Upper lobe of left lung (tissue), 6 donors: ENCODE measurements around the gene GRIN2A. TPM values are rescaled to one million over a fixed set of nuclear protein-coding genes. Genes with fewer than 3 reads are reported as not detected.

Experiments
- ATAC-seq, 2 donors: fragments of 200-7000 bp; cut with Tn5 transposase; one replicate each; pipeline ENCODE4 v1.9.1; 2022; ENCODE audit warnings: mild to moderate bottlenecking in 2 of 2, moderate library complexity in 2 of 2; ENCODE audit not compliant: low FRiP score in 2 of 2
- DNase-seq, 2 donors: peaks; one replicate each; pipeline ENCODE4 v3.0.0-alpha.2; 2019 to 2020
- H3K27ac ChIP-seq, 4 donors: fragments of 200-600 bp; sonication (generic); one replicate each; pipeline ENCODE4 v1.5.1; 2016 to 2019
- H3K27me3 ChIP-seq, 4 donors: fragments of 200-600 bp; sonication (generic); one replicate each; pipeline ENCODE4 v1.5.1; 2017 to 2019
- H3K36me3 ChIP-seq, 4 donors: fragments of 200-600 bp; sonication (generic); one replicate each; pipeline ENCODE4 v1.5.1; 2016 to 2019
- H3K4me1 ChIP-seq, 4 donors: fragments of 200-600 bp; sonication (generic); one replicate each; pipeline ENCODE4 v1.5.1; 2018 to 2019
- H3K4me3 ChIP-seq, 4 donors: fragments of 200-600 bp; sonication (generic); one replicate each; pipeline ENCODE4 v1.5.1; 2017 to 2019; ENCODE audit warnings: mild to moderate bottlenecking in 2 of 4, moderate library complexity in 1 of 4
- H3K9me3 ChIP-seq, 4 donors: fragments of 200-600 bp; sonication (generic); one replicate each; pipeline ENCODE4 v1.5.1; 2018 to 2019
- CTCF ChIP-seq, 6 experiments: fragments of 450-650 bp in 4 of 6; fragments of 200-600 bp in 2 of 6; sonication (generic) in 2 of 6; IDR thresholded peaks; one replicate each; pipeline ENCODE4 v1.5.1; 2016 to 2019; ENCODE audit warnings: antibody characterized with exemption in 6 of 6
- EP300 ChIP-seq, 4 donors: sonication (generic); formaldehyde crosslinking; IDR thresholded peaks; one replicate each; pipeline ENCODE4 v1.5.1; 2017; ENCODE audit warnings: antibody characterized with exemption in 4 of 4, control low read depth in 2 of 4
- POLR2A ChIP-seq, 4 donors: fragments of 450-650 bp; IDR thresholded peaks; one replicate each; pipeline ENCODE4 v1.5.1; 2016 to 2017; ENCODE audit warnings: antibody characterized with exemption in 4 of 4, mild to moderate bottlenecking in 2 of 4
- POLR2AphosphoS5 ChIP-seq, 2 donors: sonication (generic); formaldehyde crosslinking; IDR thresholded peaks; one replicate each; pipeline ENCODE4 v1.5.1; 2017; ENCODE audit warnings: antibody characterized with exemption in 2 of 2
- WGBS, 2 donors: methylation state at CpG; one replicate each; pipeline ENCODE4 v1.1.5; 2017 to 2018; 5-methylcytosine and 5-hydroxymethylcytosine counted together
- total RNA-seq, 6 donors: library from RNA; depleted of rRNA in 4 of 6; stranded (reverse); fragments of >200 nt in 4 of 6; gene quantifications; one replicate each; pipeline versions ENCODE4 v1.1.0 to v1.2.1, GENCODE V29; 2016 to 2021
- donor health status: DM: no; HTN: no; CAD: no; lungs with moderate emphysema.
- donor health status: DM: no; HTN: yes; CAD: no; lungs with severe emphysema.

Gene GRIN2A
- total RNA-seq, 6 donors from 2014 or later, result 0.11 to 0.57 (median 0.30) TPM; not detected in 3

GRCh38 chr16:10126686-10127085 lies 55.5 kb downstream of the GRIN2A start:
- H3K9me3 ChIP-seq, result no peaks in the 10 kb centered on the region

GRCh38 chr16:10123141-10123540 lies 59.1 kb downstream of the GRIN2A start:
- Histone ChIP-seq H3K27ac (no peak overlapping the region), H3K36me3 (no peaks in the 10 kb centered on the region), H3K4me3 (no peak overlapping the region), H3K4me1 (no peaks in the 10 kb centered on the region), H3K27me3 (no peaks in the 10 kb centered on the region), H3K9me3 (no peaks in the 10 kb centered on the region)
- ATAC-seq (no peak), DNase-seq (no peak)
- WGBS, 2 donors, result 70 to 73% methylated on average over 5 of the region's 5 CpGs
- no peak for TF ChIP-seq POLR2AphosphoS5 (IDR thresholded peaks at IDR 0.05)
- TF ChIP-seq POLR2A (IDR thresholded peaks at IDR 0.05), result no peak
- no peak for TF ChIP-seq EP300 (IDR thresholded peaks at IDR 0.05)
- TF ChIP-seq CTCF (IDR thresholded peaks at IDR 0.05), result no peak

More at GRCh38 chr16:10126686-10127085, 55.5 kb downstream of the GRIN2A start:
- peak in 1 of 2 donors; percentile 61 for ATAC-seq
- H3K4me1 ChIP-seq, result no peaks in the 10 kb centered on the region
- no peak for TF ChIP-seq POLR2A (IDR thresholded peaks at IDR 0.05)
- no peak for TF ChIP-seq CTCF (IDR thresholded peaks at IDR 0.05)
- no peak for TF ChIP-seq EP300 (IDR thresholded peaks at IDR 0.05)
- TF ChIP-seq POLR2AphosphoS5 (IDR thresholded peaks at IDR 0.05), result no peak
- H3K27me3 ChIP-seq, result no peaks in the 10 kb centered on the region
- no peaks in the 10 kb centered on the region for H3K36me3 ChIP-seq
- no peak for DNase-seq
- H3K27ac ChIP-seq, result no peak overlapping the region
- no peak overlapping the region for H3K4me3 ChIP-seq
- WGBS, 2 donors, result 61 to 63% methylated on average over 3 of the region's 3 CpGs

GRCh38 chr16:10122546-10122945 lies 59.7 kb downstream of the GRIN2A start:
- no peaks in the 10 kb centered on the region for H3K4me1 ChIP-seq
- H3K27me3 ChIP-seq, result no peaks in the 10 kb centered on the region
- H3K27ac ChIP-seq, result no peak overlapping the region
- no peaks in the 10 kb centered on the region for H3K9me3 ChIP-seq
- H3K36me3 ChIP-seq, result no peaks in the 10 kb centered on the region
- TF ChIP-seq POLR2A (IDR thresholded peaks at IDR 0.05) (no peak), POLR2AphosphoS5 (IDR thresholded peaks at IDR 0.05) (no peak)
- no peak overlapping the region for H3K4me3 ChIP-seq
- DNase-seq, result no peak
- no peak for ATAC-seq
- WGBS, 2 donors, result 14 to 18% methylated on average over 6 of the region's 6 CpGs

- no peak for ATAC-seq
- TF ChIP-seq CTCF (IDR thresholded peaks at IDR 0.05) (no peak), POLR2A (IDR thresholded peaks at IDR 0.05) (no peak), EP300 (IDR thresholded peaks at IDR 0.05) (no peak), POLR2AphosphoS5 (IDR thresholded peaks at IDR 0.05) (no peak)
- 73% methylated on average over 5 of the region's 5 CpGs for WGBS, 2 donors
Observed at GRCh38 chr16:10121897-10122425, 60.3 kb downstream of the GRIN2A start.

GRCh38 chr16:10121491-10121890 lies 60.7 kb downstream of the GRIN2A start:
- ATAC-seq, result no peak

More at GRCh38 chr16:10121897-10122425, 60.3 kb downstream of the GRIN2A start:
- Histone ChIP-seq H3K4me3 (no peak overlapping the region), H3K36me3 (no peaks in the 10 kb centered on the region), H3K9me3 (no peaks in the 10 kb centered on the region), H3K4me1 (no peaks in the 10 kb centered on the region), H3K27ac (no peak overlapping the region), H3K27me3 (no peaks in the 10 kb centered on the region)
- DNase-seq, result no peak

More at GRCh38 chr16:10121491-10121890, 60.7 kb downstream of the GRIN2A start:
- WGBS, 2 donors, result 39 to 50% methylated on average over 2 of the region's 2 CpGs
- TF ChIP-seq CTCF (IDR thresholded peaks at IDR 0.05), result no peak
- TF ChIP-seq POLR2A (IDR thresholded peaks at IDR 0.05), result no peak
- TF ChIP-seq POLR2AphosphoS5 (IDR thresholded peaks at IDR 0.05), result no peak
- no peaks in the 10 kb centered on the region for H3K4me1 ChIP-seq
- H3K36me3 ChIP-seq, result no peaks in the 10 kb centered on the region
- no peak overlapping the region for H3K27ac ChIP-seq
- H3K4me3 ChIP-seq, result no peak overlapping the region
- no peak for DNase-seq
- no peaks in the 10 kb centered on the region for H3K27me3 ChIP-seq
- no peaks in the 10 kb centered on the region for H3K9me3 ChIP-seq
